ENCODE results near the gene TOM1L2. TPM values are rescaled to one million over a fixed set of nuclear protein-coding genes. Genes with fewer than 3 reads are reported as not detected.

TOM1L2 gene
- total and polyA plus RNA-seq, 2 donors from 2014 or later, result 28.2 to 59.4 TPM

- intact Hi-C loops (cut with DNase I), result loop anchor here (5.0 kb wide), 2 partner anchors 48 to 178 kb away; partner anchors contain the start of gene RAI1
- peak; percentile 67 to 83 (median 78) for DNase-seq
- H3K9me3 ChIP-seq (ENCODE audit: control insufficient read depth in 2 of 3, insufficient read depth in 1 of 3, low read length in 3 of 3), result no peaks in the 10 kb centered on the region
- no peaks in the 10 kb centered on the region for H3K27me3 ChIP-seq (ENCODE audit: control insufficient read depth, insufficient read depth, low read length)
- TF ChIP-seq, protein P1, sequence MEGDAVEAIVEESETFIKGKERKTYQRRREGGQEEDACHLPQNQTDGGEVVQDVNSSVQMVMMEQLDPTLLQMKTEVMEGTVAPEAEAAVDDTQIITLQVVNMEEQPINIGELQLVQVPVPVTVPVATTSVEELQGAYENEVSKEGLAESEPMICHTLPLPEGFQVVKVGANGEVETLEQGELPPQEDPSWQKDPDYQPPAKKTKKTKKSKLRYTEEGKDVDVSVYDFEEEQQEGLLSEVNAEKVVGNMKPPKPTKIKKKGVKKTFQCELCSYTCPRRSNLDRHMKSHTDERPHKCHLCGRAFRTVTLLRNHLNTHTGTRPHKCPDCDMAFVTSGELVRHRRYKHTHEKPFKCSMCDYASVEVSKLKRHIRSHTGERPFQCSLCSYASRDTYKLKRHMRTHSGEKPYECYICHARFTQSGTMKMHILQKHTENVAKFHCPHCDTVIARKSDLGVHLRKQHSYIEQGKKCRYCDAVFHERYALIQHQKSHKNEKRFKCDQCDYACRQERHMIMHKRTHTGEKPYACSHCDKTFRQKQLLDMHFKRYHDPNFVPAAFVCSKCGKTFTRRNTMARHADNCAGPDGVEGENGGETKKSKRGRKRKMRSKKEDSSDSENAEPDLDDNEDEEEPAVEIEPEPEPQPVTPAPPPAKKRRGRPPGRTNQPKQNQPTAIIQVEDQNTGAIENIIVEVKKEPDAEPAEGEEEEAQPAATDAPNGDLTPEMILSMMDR (IDR thresholded peaks at IDR 0.05; ENCODE audit: borderline replicate concordance, extremely low read depth, insufficient read depth), result peak; percentile 98
- FAIRE-seq, result no peak
- no peak overlapping the region for H3K9ac ChIP-seq (ENCODE audit: low read length in 3 of 3)
- H3K36me3 ChIP-seq (ENCODE audit: control insufficient read depth in 2 of 3, insufficient read depth in 3 of 3, low read length in 3 of 3), result peaks cover 0 to 5% (median 5%) of the 10 kb centered on the region in 3 donors
- peaks cover 2 to 12% (median 9%) of the 10 kb centered on the region in 3 donors for H3K4me1 ChIP-seq (ENCODE audit: control insufficient read depth in 2 of 3, insufficient read depth in 2 of 3, low read depth in 1 of 3, low read length in 3 of 3)
- H3K4me3 ChIP-seq (ENCODE audit: low read length in 3 of 3), result no peak overlapping the region
- H3K27ac ChIP-seq (ENCODE audit: low read depth in 2 of 2, low read length in 2 of 2), result no peak overlapping the region
These were observed 112.1 kb downstream of the TOM1L2 start for GRCh38 chr17:17859909-17860765.

DNA sequence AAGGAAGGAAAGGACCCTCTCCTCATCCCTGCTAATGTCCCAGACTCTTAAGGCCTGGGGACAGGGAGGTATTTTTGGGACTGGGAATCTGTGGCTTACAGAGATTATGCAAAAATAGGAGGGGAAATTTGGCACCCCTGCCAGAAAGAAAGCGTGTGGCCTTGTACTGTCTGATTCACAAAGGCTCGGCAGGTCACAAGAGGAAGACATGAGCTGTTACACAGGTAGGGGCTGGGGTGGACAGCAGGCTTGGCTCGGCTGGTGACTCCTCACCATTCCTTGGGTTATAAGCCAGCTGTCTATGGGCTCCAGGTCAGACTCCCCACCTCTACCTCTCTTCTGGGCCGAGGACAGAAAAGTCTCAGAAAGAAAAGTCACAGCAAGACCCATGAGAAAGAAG, 114.7 kb downstream of the TOM1L2 start:
- peaks cover 0 to 5% (median 3%) of the 10 kb centered on the region in 3 donors for H3K36me3 ChIP-seq (ENCODE audit: control insufficient read depth in 2 of 3, insufficient read depth in 3 of 3, low read length in 3 of 3)
- intact Hi-C loops (cut with DNase I), result no loop called here
- H3K27ac ChIP-seq (ENCODE audit: low read depth in 2 of 2, low read length in 2 of 2), result no peak overlapping the region
- TF ChIP-seq, protein P1 (IDR thresholded peaks at IDR 0.05; ENCODE audit: borderline replicate concordance, extremely low read depth, insufficient read depth), result no peak
- no peaks in the 10 kb centered on the region for H3K27me3 ChIP-seq (ENCODE audit: control insufficient read depth, insufficient read depth, low read length)
- H3K4me1 ChIP-seq (ENCODE audit: control insufficient read depth in 2 of 3, insufficient read depth in 2 of 3, low read depth in 1 of 3, low read length in 3 of 3), result peaks cover 2 to 16% (median 12%) of the 10 kb centered on the region in 3 donors
- no peaks in the 10 kb centered on the region for H3K9me3 ChIP-seq (ENCODE audit: control insufficient read depth in 2 of 3, insufficient read depth in 1 of 3, low read length in 3 of 3)
- DNase-seq (no peak), FAIRE-seq (no peak)
- H3K9ac ChIP-seq (ENCODE audit: low read length in 3 of 3), result no peak overlapping the region
- H3K4me3 ChIP-seq (ENCODE audit: low read length in 3 of 3), result no peak overlapping the region

GRCh38 chr17:17856386-17856785, 115.8 kb downstream of the TOM1L2 start:
- intact Hi-C loops (cut with DNase I), result no loop called here
- no peak for DNase-seq
- Histone ChIP-seq H3K9me3 (ENCODE audit: control insufficient read depth in 2 of 3, insufficient read depth in 1 of 3, low read length in 3 of 3) (no peaks in the 10 kb centered on the region), H3K27ac (ENCODE audit: low read depth in 2 of 2, low read length in 2 of 2) (peak overlapping the region in 1 of 2 donors; percentile 8), H3K4me3 (ENCODE audit: low read length in 3 of 3) (no peak overlapping the region), H3K9ac (ENCODE audit: low read length in 3 of 3) (peak overlapping the region in 1 of 3 donors; percentile 1), H3K36me3 (ENCODE audit: control insufficient read depth in 2 of 3, insufficient read depth in 3 of 3, low read length in 3 of 3) (peaks cover 0 to 2% (median 2%) of the 10 kb centered on the region in 3 donors), H3K27me3 (ENCODE audit: control insufficient read depth, insufficient read depth, low read length) (no peaks in the 10 kb centered on the region), H3K4me1 (ENCODE audit: control insufficient read depth in 2 of 3, insufficient read depth in 2 of 3, low read depth in 1 of 3, low read length in 3 of 3) (peaks cover 2 to 16% (median 12%) of the 10 kb centered on the region in 3 donors)
- no peak for FAIRE-seq
- TF ChIP-seq, protein P1 (IDR thresholded peaks at IDR 0.05; ENCODE audit: borderline replicate concordance, extremely low read depth, insufficient read depth), result no peak

Data from kidney (tissue), 14 donors.